GM23338 (cell line): ENCODE measurements around the gene SLC17A8. TPM values are rescaled to one million over a fixed set of nuclear protein-coding genes. Genes with fewer than 3 reads are reported as not detected.

ENCODE experiments used
- ATAC-seq: fragments of 200-7000 bp; cut with Tn5 transposase; 3 replicates; pipeline ENCODE4 v1.9.1; 2020
- DNase-seq: peaks from one replicate; pipeline ENCODE4 v3.0.0-alpha.2; 2015; ENCODE audit warnings: low spot score
- H2AFZ ChIP-seq: fragments of 200-600 bp; sonication (generic); 2 replicates; pipeline ENCODE4 v1.8.0; 2016; ENCODE audit warnings: antibody characterized with exemption, mild to moderate bottlenecking, moderate library complexity
- H3F3A ChIP-seq: fragments of 200-600 bp; sonication (generic); replicated peaks from 2 replicates; pipeline ENCODE4 v1.8.0; 2017; ENCODE audit warnings: antibody characterized with exemption, mixed run types, low read depth
- H3K27ac ChIP-seq: fragments of 200-600 bp; sonication (generic); 2 replicates; pipeline ENCODE4 v1.6.1; 2016; ENCODE audit warnings: low read depth
- H3K27me3 ChIP-seq: fragments of 200-600 bp; sonication (generic); 2 replicates; pipeline ENCODE4 v1.8.0; 2016; ENCODE audit warnings: mild to moderate bottlenecking, mixed run types, moderate library complexity; ENCODE audit not compliant: insufficient read depth
- H3K36me3 ChIP-seq: fragments of 200-600 bp; sonication (generic); 2 replicates; pipeline ENCODE4 v1.8.0; 2016; ENCODE audit warnings: mild to moderate bottlenecking; ENCODE audit not compliant: insufficient read depth
- H3K4me1 ChIP-seq: fragments of 200-600 bp; sonication (generic); 2 replicates; pipeline ENCODE4 v1.8.0; 2016; ENCODE audit warnings: mild to moderate bottlenecking, moderate library complexity; ENCODE audit not compliant: insufficient read depth
- H3K4me2 ChIP-seq: fragments of 200-600 bp; sonication (generic); 2 replicates; pipeline ENCODE4 v1.7.1; 2017; ENCODE audit warnings: mixed run types
- H3K4me3 ChIP-seq: fragments of 200-600 bp; sonication (generic); 2 replicates; pipeline ENCODE4 v1.6.1; 2016; ENCODE audit warnings: mixed run types
- H3K79me2 ChIP-seq: fragments of 200-600 bp; sonication (generic); replicated peaks from 2 replicates; pipeline ENCODE4 v1.8.0; 2017; ENCODE audit warnings: mild to moderate bottlenecking; ENCODE audit not compliant: insufficient read depth
- H3K9me2 ChIP-seq: fragments of 200-600 bp; sonication (generic); 2 replicates; pipeline ENCODE4 v1.8.0; 2017; ENCODE audit not compliant: insufficient read depth
- H4K20me1 ChIP-seq: fragments of 200-600 bp; sonication (generic); replicated peaks from 2 replicates; pipeline ENCODE4 v1.8.0; 2017; ENCODE audit warnings: mild to moderate bottlenecking; ENCODE audit not compliant: insufficient read depth
- H3K27ac Mint-ChIP-seq: 2 replicates; pipeline ENCODE4 v1.8.0; 2020; ENCODE audit warnings: inconsistent platforms, mild to moderate bottlenecking, moderate library complexity, mixed read lengths
- H3K27me3 Mint-ChIP-seq: 3 replicates; pipeline ENCODE4 v1.8.0; 2022; ENCODE audit warnings: low read depth, mild to moderate bottlenecking, moderate library complexity, mixed read lengths, inconsistent platforms; ENCODE audit not compliant: insufficient read depth, poor library complexity
- H3K36me3 Mint-ChIP-seq: 3 replicates; pipeline ENCODE4 v1.8.0; 2021; ENCODE audit warnings: low read depth, mild to moderate bottlenecking, inconsistent platforms, moderate library complexity, mixed read lengths
- H3K4me1 Mint-ChIP-seq: 3 replicates; pipeline ENCODE4 v1.8.0; 2020; ENCODE audit warnings: mild to moderate bottlenecking, inconsistent platforms, mixed read lengths
- H3K4me3 Mint-ChIP-seq: 3 replicates; pipeline ENCODE4 v1.8.0; 2021; ENCODE audit warnings: moderate library complexity, mild to moderate bottlenecking, inconsistent platforms, mixed read lengths
- H3K9me3 Mint-ChIP-seq: 3 replicates; pipeline ENCODE4 v1.8.0; 2020; ENCODE audit warnings: moderate library complexity, mild to moderate bottlenecking, inconsistent platforms, mixed read lengths
- CREB1 ChIP-seq: fragments of 250-450 bp; sonication (Bioruptor Pico); IDR thresholded peaks from 2 replicates; pipeline ENCODE4 v1.5.0; 2020; ENCODE audit warnings: low read depth, mild to moderate bottlenecking, moderate library complexity
- EZH2 ChIP-seq: fragments of 200-600 bp; sonication (generic); IDR thresholded peaks from one replicate; pipeline ENCODE4 v1.8.0; 2017; ENCODE audit warnings: antibody characterized with exemption, mild to moderate bottlenecking, low read depth; ENCODE audit not compliant: unreplicated experiment
- JUNB ChIP-seq: IDR thresholded peaks from one replicate; pipeline ENCODE4 v1.6.1; 2016; ENCODE audit warnings: antibody characterized with exemption; ENCODE audit not compliant: unreplicated experiment
- NANOG ChIP-seq: IDR thresholded peaks from 2 replicates; pipeline ENCODE4 v1.6.1; 2016; ENCODE audit warnings: antibody characterized with exemption, borderline replicate concordance
- POLR2AphosphoS5 ChIP-seq: IDR thresholded peaks from 2 replicates; pipeline ENCODE4 v1.6.1; 2016; ENCODE audit warnings: antibody characterized with exemption, low read depth
- REST ChIP-seq: IDR thresholded peaks from one replicate; pipeline ENCODE4 v1.6.1; 2018; ENCODE audit warnings: antibody characterized with exemption; ENCODE audit not compliant: unreplicated experiment
- STAT1 ChIP-seq: IDR thresholded peaks from one replicate; pipeline ENCODE4 v1.6.1; 2016; ENCODE audit warnings: antibody characterized with exemption; ENCODE audit not compliant: unreplicated experiment
- ZNF114 ChIP-seq: fragments of 250-450 bp; sonication (Bioruptor Pico); IDR thresholded peaks from 2 replicates; pipeline ENCODE4 v1.5.0; 2020; ENCODE audit warnings: mild to moderate bottlenecking, moderate library complexity
- ZNF331 ChIP-seq: fragments of 250-450 bp; sonication (Bioruptor Pico); IDR thresholded peaks from 2 replicates; pipeline ENCODE4 v1.5.0; 2020; ENCODE audit warnings: low read depth, mild to moderate bottlenecking, moderate library complexity
- ZNF462 ChIP-seq: fragments of 250-450 bp; sonication (Bioruptor Pico); IDR thresholded peaks from 2 replicates; pipeline ENCODE4 v1.5.0; 2020; ENCODE audit warnings: mild to moderate bottlenecking, moderate library complexity
- polyA plus RNA-seq: library from polyadenylated mRNA; unstranded; fragments of >200 nt; fragmentation: Nextera tagmentation; extraction: Ambion mirVana; gene quantifications from 2 replicates; pipeline ENCODE4 v1.2.1, GENCODE V29; 2016
- total RNA-seq: library from RNA; depleted of rRNA; stranded (reverse); fragments of >200 nt; shearing (Covaris generic); gene quantifications from 2 replicates; pipeline ENCODE4 v1.2.3, GENCODE V29; 2014
- TF ChIP-seq, protein P1 (sequence below): IDR thresholded peaks from 2 replicates; pipeline ENCODE4 v1.6.1; 2016; ENCODE audit warnings: antibody characterized with exemption

The SLC17A8 gene
- total and polyA plus RNA-seq, 2 experiments from 2014 or later: 0.05 to 0.24 TPM

DNA sequence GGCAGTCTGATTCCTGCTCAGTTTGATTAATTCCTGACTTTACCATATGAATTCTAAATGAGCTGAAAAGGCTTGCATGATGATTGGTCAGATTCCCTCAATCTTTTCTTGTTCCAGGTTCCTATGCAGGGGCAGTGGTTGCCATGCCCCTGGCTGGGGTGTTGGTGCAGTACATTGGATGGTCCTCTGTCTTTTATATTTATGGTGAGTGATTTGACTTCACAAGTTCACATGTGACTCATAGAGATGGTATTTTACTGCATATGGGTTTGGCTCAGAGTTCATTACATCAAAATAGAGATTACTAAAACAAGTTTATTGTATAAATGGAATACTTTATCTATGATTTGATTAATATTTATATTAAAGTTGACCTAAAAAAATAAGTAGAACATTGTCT is 44.8 kb downstream of the SLC17A8 start:
- ATAC-seq: no peak
- peaks cover 28% of the 10 kb centered on the region for H3K4me1 Mint-ChIP-seq
- H3K4me3 ChIP-seq: no peak overlapping the region
- no peaks in the 10 kb centered on the region for H3K27me3 ChIP-seq
- no peaks in the 10 kb centered on the region for H3F3A ChIP-seq
- TF ChIP-seq REST (no peak), JUNB (no peak), NANOG (no peak), ZNF331 (CRISPR knock-in tag) (no peak)
- no peaks in the 10 kb centered on the region for H3K36me3 Mint-ChIP-seq
- H3K9me2 ChIP-seq: no peaks in the 10 kb centered on the region
- peaks cover 1% of the 10 kb centered on the region for H3K27me3 Mint-ChIP-seq
- no peak overlapping the region for H3K4me2 ChIP-seq
- H3K79me2 ChIP-seq: no peaks in the 10 kb centered on the region
- no peak overlapping the region for H3K4me3 Mint-ChIP-seq
- peaks cover 11% of the 10 kb centered on the region for H3K4me1 ChIP-seq
- peaks cover 3% of the 10 kb centered on the region; the same call in 2 of the 3 replicates for H3K9me3 Mint-ChIP-seq
- H2AFZ ChIP-seq: peak overlapping the region; percentile 80; the same call in 1 of the 2 replicates
- 0 out of 2 replicates have a peak overlapping the region, but pooled peaks have one; percentile 16 for H3K27ac Mint-ChIP-seq
- H4K20me1 ChIP-seq: no peaks in the 10 kb centered on the region
- no peaks in the 10 kb centered on the region; the same call in 1 of the 2 replicates for H3K36me3 ChIP-seq
- no peak overlapping the region for H3K27ac ChIP-seq
- DNase-seq: no peak

DNA sequence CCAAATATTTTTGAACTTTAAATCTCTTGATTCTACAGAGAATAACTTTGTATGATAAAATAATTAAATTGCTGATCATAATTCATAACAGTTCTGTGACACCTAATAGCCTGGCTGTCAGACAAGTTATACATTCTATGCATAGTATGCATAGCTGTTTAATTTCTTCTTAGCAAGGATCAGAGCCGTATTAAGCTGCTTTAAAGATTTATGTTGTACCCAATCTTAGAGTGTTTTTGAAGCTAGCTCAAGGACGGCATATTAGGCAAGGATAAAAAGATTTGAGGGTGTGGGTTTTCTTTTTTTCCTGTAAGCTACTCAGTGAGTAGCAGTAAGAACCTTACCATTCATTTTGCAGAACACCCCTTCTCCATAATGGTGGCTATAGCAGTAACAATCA is 45.9 kb downstream of the SLC17A8 start:
- no peaks in the 10 kb centered on the region for H3K36me3 Mint-ChIP-seq
- no peak overlapping the region for H3K4me2 ChIP-seq
- no peak overlapping the region for H3K27ac ChIP-seq
- H2AFZ ChIP-seq: peak overlapping the region; percentile 32; the same call in 1 of the 2 replicates
- DNase-seq (no peak), ATAC-seq (no peak)
- no peaks in the 10 kb centered on the region for H3K79me2 ChIP-seq
- H3K27me3 Mint-ChIP-seq: peaks cover 1% of the 10 kb centered on the region
- no peaks in the 10 kb centered on the region for H3F3A ChIP-seq
- H3K27ac Mint-ChIP-seq: no peak overlapping the region
- no peaks in the 10 kb centered on the region for H3K27me3 ChIP-seq
- H3K4me3 Mint-ChIP-seq: no peak overlapping the region
- peaks cover 28% of the 10 kb centered on the region for H3K4me1 Mint-ChIP-seq
- no peak overlapping the region for H3K4me3 ChIP-seq
- no peaks in the 10 kb centered on the region for H4K20me1 ChIP-seq
- H3K36me3 ChIP-seq: no peaks in the 10 kb centered on the region; the same call in 1 of the 2 replicates
- H3K9me3 Mint-ChIP-seq: peaks cover 3% of the 10 kb centered on the region; the same call in 2 of the 3 replicates
- peaks cover 11% of the 10 kb centered on the region for H3K4me1 ChIP-seq
- H3K9me2 ChIP-seq: no peaks in the 10 kb centered on the region
- no peak for TF ChIP-seq ZNF331 (CRISPR knock-in tag)
- TF ChIP-seq CREB1 (CRISPR knock-in tag): no peak
- TF ChIP-seq, protein P1, sequence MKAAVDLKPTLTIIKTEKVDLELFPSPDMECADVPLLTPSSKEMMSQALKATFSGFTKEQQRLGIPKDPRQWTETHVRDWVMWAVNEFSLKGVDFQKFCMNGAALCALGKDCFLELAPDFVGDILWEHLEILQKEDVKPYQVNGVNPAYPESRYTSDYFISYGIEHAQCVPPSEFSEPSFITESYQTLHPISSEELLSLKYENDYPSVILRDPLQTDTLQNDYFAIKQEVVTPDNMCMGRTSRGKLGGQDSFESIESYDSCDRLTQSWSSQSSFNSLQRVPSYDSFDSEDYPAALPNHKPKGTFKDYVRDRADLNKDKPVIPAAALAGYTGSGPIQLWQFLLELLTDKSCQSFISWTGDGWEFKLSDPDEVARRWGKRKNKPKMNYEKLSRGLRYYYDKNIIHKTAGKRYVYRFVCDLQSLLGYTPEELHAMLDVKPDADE: no peak
- no peak for TF ChIP-seq STAT1
- TF ChIP-seq ZNF114 (CRISPR knock-in tag): no peak
- no peak for TF ChIP-seq JUNB
- TF ChIP-seq ZNF462 (CRISPR knock-in tag): no peak
- TF ChIP-seq EZH2: no peak
- no peak for TF ChIP-seq NANOG
- TF ChIP-seq POLR2AphosphoS5: no peak
